ENCODE measurements around the gene PACS2.
"Not testable (repeated sequence)": the region's sequence is repeated elsewhere in the genome, so short reads cannot be mapped to it uniquely, and the experiment has no call there.

The PACS2 gene

GRCh38 chr14:105350450-105351244 lies 36.1 kb downstream of the PACS2 start:
- DNase-seq (ENCODE audit: low read depth in 2 of 2): no peak

GRCh38 chr14:105351410-105351809 lies 36.9 kb downstream of the PACS2 start:
- no peak for DNase-seq (ENCODE audit: low read depth in 2 of 2)

GRCh38 chr14:105351920-105352851 lies 37.6 kb downstream of the PACS2 start:
- DNase-seq (ENCODE audit: low read depth in 2 of 2): peak; percentile 78

- no peak for DNase-seq (ENCODE audit: low read depth in 2 of 2)
These were observed 38.6 kb downstream of the PACS2 start for GRCh38 chr14:105353136-105353535.

GRCh38 chr14:105354541-105354940 lies 40.0 kb downstream of the PACS2 start:
- no peak for DNase-seq (ENCODE audit: low read depth in 2 of 2)

GRCh38 chr14:105355049-105355575 lies 40.6 kb downstream of the PACS2 start:
- no peak for DNase-seq (ENCODE audit: low read depth in 2 of 2)

GRCh38 chr14:105355850-105356604 lies 41.5 kb downstream of the PACS2 start:
- no peak for DNase-seq (ENCODE audit: low read depth in 2 of 2)

- DNase-seq (ENCODE audit: low read depth in 2 of 2): no peak
These were observed 42.4 kb downstream of the PACS2 start for GRCh38 chr14:105356927-105357326.

GRCh38 chr14:105357626-105358025 lies 43.1 kb downstream of the PACS2 start:
- DNase-seq (ENCODE audit: low read depth in 2 of 2): no peak

- no peak for DNase-seq (ENCODE audit: low read depth in 2 of 2)
These were observed 43.7 kb downstream of the PACS2 start for GRCh38 chr14:105358140-105358846.

GRCh38 chr14:105358943-105359342 lies 44.4 kb downstream of the PACS2 start:
- DNase-seq (ENCODE audit: low read depth in 2 of 2): no peak

GRCh38 chr14:105361412-105361811 lies 46.9 kb downstream of the PACS2 start:
- not testable (repeated sequence) for DNase-seq (ENCODE audit: low read depth in 2 of 2)

- no peak for DNase-seq (ENCODE audit: low read depth in 2 of 2)
These were observed 49.5 kb downstream of the PACS2 start for GRCh38 chr14:105363847-105364708.

GRCh38 chr14:105365101-105365500 lies 50.6 kb downstream of the PACS2 start:
- DNase-seq (ENCODE audit: low read depth in 2 of 2): no peak

GRCh38 chr14:105365681-105366080 lies 51.1 kb downstream of the PACS2 start:
- DNase-seq (ENCODE audit: low read depth in 2 of 2): no peak

- no peak for DNase-seq (ENCODE audit: low read depth in 2 of 2)
These were observed 52.0 kb downstream of the PACS2 start for GRCh38 chr14:105366386-105367074.

- no peak for DNase-seq (ENCODE audit: low read depth in 2 of 2)
These were observed 52.8 kb downstream of the PACS2 start for GRCh38 chr14:105367116-105368031.

GRCh38 chr14:105368032-105368417 lies 53.5 kb downstream of the PACS2 start:
- DNase-seq (ENCODE audit: low read depth in 2 of 2): no peak

Data from stimulated activated CD4-positive, alpha-beta T cell treated with anti-CD3 and anti-CD28 coated beads, Interleukin-1b, Interleukin-23, amount 100 ng/mL, for 1 hour (primary cell).